Measurements from ENCODE around the gene ERRFI1. TPM values are rescaled to one million over a fixed set of nuclear protein-coding genes. Genes with fewer than 3 reads are reported as not detected.
A peak's percentile ranks its signal among the peaks of the same experiment; 100 is the strongest.
"Not testable (repeated sequence)": the region's sequence is repeated elsewhere in the genome, so short reads cannot be mapped to it uniquely, and the experiment has no call there.

Gene ERRFI1
- total RNA-seq, 4 donors from 2014 or later, result 26.4 to 96.8 (median 61.2) TPM

- peak overlapping the region in 2 of 4 donors; percentile 31 to 68 for H3K27ac ChIP-seq
- no peaks in the 10 kb centered on the region for H3K4me1 ChIP-seq
- no peaks in the 10 kb centered on the region for H3K27me3 ChIP-seq
- no peaks in the 10 kb centered on the region for H3K36me3 ChIP-seq
- no peak for TF ChIP-seq POLR2A (IDR thresholded peaks at IDR 0.05)
- TF ChIP-seq CTCF (IDR thresholded peaks at IDR 0.05), result no peak
- no peak overlapping the region for H3K4me3 ChIP-seq
- no peak for DNase-seq
- no peaks in the 10 kb centered on the region for H3K9me3 ChIP-seq
Observed at GRCh38 chr1:8059161-8059622, 33.1 kb upstream of the ERRFI1 start.

GRCh38 chr1:8057779-8058178, 31.7 kb upstream of the ERRFI1 start:
- H3K4me1 ChIP-seq, H3K36me3 ChIP-seq, H3K27me3 ChIP-seq, H3K9me3 ChIP-seq, DNase-seq, H3K4me3 ChIP-seq, H3K27ac ChIP-seq: not testable (repeated sequence)

- Histone ChIP-seq H3K36me3 (no peaks in the 10 kb centered on the region), H3K4me1 (no peaks in the 10 kb centered on the region), H3K9me3 (no peaks in the 10 kb centered on the region), H3K27ac (no peak overlapping the region), H3K4me3 (no peak overlapping the region), H3K27me3 (no peaks in the 10 kb centered on the region)
- TF ChIP-seq POLR2A (IDR thresholded peaks at IDR 0.05) (no peak), CTCF (IDR thresholded peaks at IDR 0.05) (no peak)
- DNase-seq, result no peak
Observed at GRCh38 chr1:8055973-8056372, 29.9 kb upstream of the ERRFI1 start.

GRCh38 chr1:8053878-8054567, 27.9 kb upstream of the ERRFI1 start:
- H3K9me3 ChIP-seq, result no peaks in the 10 kb centered on the region
- no peaks in the 10 kb centered on the region for H3K4me1 ChIP-seq
- H3K27me3 ChIP-seq, result no peaks in the 10 kb centered on the region
- H3K4me3 ChIP-seq, result no peak overlapping the region
- TF ChIP-seq CTCF (IDR thresholded peaks at IDR 0.05) (no peak), POLR2A (IDR thresholded peaks at IDR 0.05) (no peak)
- no peak overlapping the region for H3K27ac ChIP-seq
- no peak for DNase-seq
- no peaks in the 10 kb centered on the region for H3K36me3 ChIP-seq

GRCh38 chr1:8051650-8052049, 25.5 kb upstream of the ERRFI1 start:
- H3K4me3 ChIP-seq, result no peak overlapping the region
- H3K27me3 ChIP-seq, result no peaks in the 10 kb centered on the region
- no peaks in the 10 kb centered on the region for H3K4me1 ChIP-seq
- no peak for DNase-seq
- no peak for TF ChIP-seq CTCF (IDR thresholded peaks at IDR 0.05)
- TF ChIP-seq POLR2A (IDR thresholded peaks at IDR 0.05), result no peak
- no peaks in the 10 kb centered on the region for H3K36me3 ChIP-seq
- H3K9me3 ChIP-seq, result no peaks in the 10 kb centered on the region
- no peak overlapping the region for H3K27ac ChIP-seq

- H3K4me1 ChIP-seq, H3K36me3 ChIP-seq, H3K9me3 ChIP-seq, H3K27me3 ChIP-seq, H3K4me3 ChIP-seq, DNase-seq, H3K27ac ChIP-seq: not testable (repeated sequence)
Observed at GRCh38 chr1:8049229-8049628, 23.1 kb upstream of the ERRFI1 start.
